NCI-H128 (cell line): Measurements from ENCODE around the gene GRK7.
"Not testable (repeated sequence)": the region's sequence is repeated elsewhere in the genome, so short reads cannot be mapped to it uniquely, and the experiment has no call there.

ENCODE experiments used
- DNase-seq: peaks from one replicate; lab custom pipeline; 2025; ENCODE audit not compliant: unreplicated experiment; lab: John Stamatoyannopoulos, UW

GRK7 gene

DNA sequence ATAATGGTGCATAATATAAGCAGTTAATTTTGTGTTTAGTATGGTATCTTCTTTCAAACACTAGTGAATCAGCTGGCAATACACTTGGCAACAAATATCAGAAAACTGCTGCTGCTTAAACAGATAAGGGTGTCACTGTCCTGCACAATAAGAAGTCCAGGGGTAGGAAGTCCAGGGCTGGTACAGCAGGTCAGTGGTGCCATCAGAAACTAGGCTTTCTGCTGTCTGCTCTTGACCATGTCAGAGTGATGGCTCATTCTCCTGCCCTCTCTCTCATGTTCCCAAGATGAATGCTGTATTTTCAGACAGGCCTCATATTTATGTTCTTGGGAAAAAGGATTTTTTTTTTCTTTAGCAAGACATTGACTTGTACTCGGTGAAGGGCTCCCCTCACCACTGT, 9.2 kb upstream of the GRK7 start:
- no peak for DNase-seq

DNA sequence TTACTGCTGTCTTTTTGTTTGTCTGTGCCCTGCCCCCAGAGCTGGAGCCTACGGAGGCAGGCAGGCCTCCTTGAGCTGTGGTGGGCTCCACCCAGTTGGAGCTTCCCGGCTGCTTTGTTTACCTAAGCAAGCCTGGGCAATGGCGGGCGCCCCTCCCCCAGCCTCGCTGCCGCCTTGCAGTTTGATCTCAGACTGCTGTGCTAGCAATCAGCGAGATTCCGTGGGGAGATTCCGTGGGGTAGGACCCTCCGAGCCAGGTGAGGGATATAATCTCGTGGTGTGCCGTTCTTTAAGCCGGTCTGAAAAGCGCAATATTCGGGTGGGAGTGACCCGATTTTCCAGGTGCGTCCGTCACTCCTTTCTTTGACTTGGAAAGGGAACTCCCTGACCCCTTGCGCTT, 656 bp upstream of the GRK7 start:
- DNase-seq, result not testable (repeated sequence)

DNA sequence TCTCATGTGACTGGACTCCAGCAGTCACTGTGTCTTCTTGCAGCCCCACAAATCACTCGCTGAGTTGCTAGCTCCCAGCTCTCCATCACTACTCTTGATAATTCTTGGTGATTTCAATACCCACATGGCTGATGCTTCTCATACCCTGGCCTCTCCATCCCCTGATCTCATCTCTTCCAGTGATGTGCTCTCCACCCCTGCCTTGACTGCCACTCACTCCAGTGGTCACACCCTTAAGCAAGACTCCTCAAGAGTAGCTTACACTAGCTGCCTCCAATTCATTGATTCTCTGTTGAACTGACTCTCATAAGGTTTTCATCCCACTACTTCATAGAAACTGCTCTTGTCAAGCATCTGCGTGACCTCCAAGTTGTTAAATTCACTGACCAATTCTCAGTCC, 837 bp downstream of the GRK7 start:
- DNase-seq, result no peak

- DNase-seq, result no peak
Observed at GRCh38 chr3:141764465-141764864, 1.3 kb downstream of the GRK7 start.

DNA sequence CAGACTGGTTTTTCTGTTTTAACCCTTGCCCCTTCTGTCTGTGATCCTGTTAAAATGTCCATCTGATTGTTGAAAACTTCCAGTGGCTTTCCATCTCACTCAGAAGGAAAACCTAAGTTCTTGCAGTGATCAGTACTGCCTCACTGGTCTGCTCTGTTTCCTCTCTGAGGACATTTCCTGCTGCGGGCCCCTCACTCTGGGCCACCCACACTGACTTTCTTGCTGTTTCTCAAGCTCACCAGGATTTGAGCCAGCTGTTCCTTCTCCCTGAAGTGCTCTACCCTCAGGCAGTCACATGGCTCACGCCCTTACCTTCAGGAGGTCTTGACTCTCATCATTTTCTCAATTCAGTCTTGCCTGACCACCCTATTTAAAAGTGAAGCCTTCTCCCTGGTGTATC, 1.8 kb downstream of the GRK7 start:
- no peak for DNase-seq

DNA sequence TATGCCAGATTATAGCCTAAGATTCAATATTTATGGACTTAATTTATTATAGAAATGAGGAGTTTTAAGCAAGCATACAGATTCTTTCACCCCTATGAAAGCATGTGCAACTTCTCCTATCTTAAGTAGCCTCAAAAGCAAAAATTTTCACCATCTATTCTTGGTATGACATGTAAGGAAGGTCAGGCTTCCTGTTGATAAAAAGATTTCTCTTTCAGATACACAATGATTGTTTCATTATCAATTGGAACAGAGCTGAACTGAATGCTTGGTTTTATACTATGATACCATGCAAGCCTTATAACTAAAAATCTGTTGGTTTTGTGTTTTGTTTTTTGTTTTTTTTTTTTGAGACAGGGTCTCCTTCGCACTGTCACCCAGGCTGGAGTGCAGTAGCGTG, 3.9 kb downstream of the GRK7 start:
- DNase-seq, result no peak

- no peak for DNase-seq
Observed at GRCh38 chr3:141769221-141769894, 6.2 kb downstream of the GRK7 start.

- DNase-seq, result no peak
Observed at GRCh38 chr3:141773676-141774075, 10.5 kb downstream of the GRK7 start.

DNA sequence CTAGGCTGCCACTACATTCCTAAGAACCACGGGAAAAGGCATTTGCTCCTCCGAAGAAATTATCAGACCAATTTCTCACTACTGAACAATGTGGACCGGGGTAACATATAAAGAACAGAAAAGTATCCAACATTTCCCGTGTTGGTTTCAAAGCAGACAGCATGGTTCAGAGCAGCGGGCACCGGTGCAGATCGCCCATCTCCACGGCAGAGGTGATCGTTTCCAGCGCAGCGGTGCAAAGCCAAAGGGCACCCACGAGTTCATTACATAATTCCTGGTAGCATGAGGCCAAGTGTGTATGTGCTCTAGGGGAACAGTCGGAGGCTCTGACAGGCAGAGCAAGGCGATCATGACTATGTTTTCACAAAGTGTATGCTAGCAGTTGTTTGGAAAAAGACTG, 13.2 kb downstream of the GRK7 start:
- no peak for DNase-seq

- no peak for DNase-seq
Observed at GRCh38 chr3:141776885-141777284, 13.7 kb downstream of the GRK7 start.

- DNase-seq, result no peak
Observed at GRCh38 chr3:141777957-141778813, 15.0 kb downstream of the GRK7 start.

DNA sequence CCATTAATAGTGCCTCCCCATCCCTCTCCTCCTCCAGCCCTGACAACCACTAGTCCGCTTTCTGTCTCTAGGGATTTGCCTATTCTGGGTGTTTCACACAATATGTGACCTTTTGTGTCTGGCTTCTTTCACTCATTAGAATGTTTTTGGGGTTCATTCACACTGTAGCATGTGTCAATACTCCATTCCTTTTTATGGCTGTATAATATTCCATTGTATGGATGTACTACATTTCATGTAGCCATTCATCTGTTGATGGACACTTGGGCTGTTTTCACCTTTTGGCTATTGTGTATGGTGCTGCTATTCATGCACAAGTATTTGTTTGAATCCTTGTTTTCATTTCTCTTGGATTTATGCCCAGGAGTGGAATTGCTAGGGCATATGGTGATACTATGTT, 16.5 kb downstream of the GRK7 start:
- no peak for DNase-seq

DNA sequence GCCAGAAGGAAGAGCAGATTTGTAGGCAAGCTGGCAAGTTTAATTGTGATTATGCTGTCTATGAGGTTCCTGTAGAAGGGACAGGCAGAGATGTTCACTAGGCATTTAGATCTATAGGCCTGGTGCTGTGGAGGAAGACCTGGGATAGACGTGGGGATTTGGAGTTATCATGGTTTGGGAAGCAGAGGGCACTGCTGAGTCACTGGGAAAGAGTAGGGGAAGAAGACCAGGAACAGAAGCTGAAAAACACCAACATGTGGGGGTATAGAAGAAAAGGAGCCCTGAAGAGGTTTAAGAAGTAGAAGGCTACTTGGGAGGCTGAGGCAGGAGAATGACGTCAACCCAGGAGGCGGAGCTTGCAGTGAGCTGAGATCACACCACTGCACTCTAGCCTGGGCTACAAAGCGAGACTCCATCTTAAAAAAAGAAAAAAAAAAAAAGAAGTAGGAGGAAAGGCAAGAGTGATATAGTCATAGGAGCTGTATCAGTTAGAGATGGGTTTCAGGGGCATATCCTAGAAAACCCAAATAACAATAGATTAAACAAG, 19.3 kb downstream of the GRK7 start:
- DNase-seq, result no peak

- DNase-seq, result no peak
Observed at GRCh38 chr3:141783632-141784031, 20.4 kb downstream of the GRK7 start.

DNA sequence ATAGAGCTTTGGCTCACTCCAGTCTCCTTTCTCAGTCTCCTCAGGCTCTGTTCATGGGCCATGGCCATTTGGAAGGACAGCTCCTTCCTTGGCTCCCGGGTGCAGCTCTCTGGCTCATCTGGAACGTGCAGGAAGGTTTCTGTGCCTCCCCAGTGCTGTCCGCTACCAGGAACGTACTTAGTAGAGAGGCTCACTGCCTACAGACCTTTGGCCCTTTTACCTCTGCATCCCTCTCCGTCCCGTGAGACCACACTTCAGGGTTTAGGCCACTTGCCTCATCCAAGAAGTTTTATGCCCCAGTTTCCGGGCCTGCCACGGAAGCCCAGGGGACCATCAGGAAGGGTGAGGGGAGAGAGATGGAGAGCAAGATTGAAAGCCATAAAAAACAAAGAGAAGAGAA, 20.9 kb downstream of the GRK7 start:
- no peak for DNase-seq

DNA sequence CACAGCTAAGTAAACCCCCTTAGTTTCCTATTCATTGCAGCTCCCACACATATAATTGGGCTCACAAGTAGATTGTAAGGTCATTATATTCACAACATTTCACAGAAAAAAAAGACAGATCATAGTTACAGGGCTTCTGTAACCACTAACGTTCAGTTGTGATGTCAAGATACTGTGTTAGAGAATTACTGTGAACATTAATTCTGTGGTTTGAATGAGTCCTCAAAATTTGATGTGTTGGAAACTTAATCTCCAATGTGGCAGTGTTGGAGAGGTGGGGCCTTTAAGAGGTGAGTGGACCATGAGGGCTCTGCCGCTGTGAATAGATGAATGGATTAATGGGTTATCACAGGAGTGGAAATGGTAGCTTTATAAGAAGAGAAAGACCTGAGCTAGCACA, 21.3 kb downstream of the GRK7 start:
- no peak for DNase-seq

GRCh38 chr3:141788149-141788548, 24.9 kb downstream of the GRK7 start:
- no peak for DNase-seq

DNA sequence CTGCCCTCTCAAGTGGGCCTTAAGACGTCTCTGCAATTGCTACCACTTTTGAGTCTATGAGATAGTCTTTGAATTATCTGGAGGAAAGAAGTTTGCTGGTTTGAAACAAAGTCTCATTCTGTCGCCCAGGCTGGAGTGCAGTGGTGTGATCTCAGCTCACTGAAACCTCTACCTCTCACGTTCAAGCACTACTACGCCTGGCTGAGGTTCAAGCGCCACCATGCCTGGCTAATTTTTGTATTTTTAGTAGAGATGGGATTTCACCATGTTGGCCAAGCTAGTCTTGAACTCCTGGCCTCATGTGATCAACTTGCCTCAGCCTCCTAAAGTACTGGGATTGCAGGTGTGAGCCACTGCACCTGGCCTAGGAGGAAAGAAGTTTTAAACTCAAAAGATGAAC, 25.5 kb downstream of the GRK7 start:
- not testable (repeated sequence) for DNase-seq

DNA sequence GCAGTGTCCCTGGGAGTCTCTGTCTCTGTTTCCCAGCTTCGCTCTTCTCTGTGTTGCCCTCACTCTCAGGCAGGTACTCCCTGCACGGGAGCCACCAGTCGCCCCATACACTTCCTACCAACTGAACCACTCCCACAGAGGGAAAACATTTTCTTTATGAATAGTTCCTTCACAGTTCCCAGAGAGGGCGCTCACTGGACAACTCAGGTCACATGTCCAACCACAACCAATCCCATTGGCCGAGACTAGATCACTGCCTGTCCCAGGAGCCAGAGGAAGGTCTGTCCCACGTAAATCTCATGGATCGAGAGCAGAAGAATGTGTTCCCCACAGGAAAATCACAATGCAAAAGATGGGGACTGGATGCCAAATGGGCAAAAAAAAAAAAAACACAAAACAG, 26.1 kb downstream of the GRK7 start:
- DNase-seq, result no peak

DNA sequence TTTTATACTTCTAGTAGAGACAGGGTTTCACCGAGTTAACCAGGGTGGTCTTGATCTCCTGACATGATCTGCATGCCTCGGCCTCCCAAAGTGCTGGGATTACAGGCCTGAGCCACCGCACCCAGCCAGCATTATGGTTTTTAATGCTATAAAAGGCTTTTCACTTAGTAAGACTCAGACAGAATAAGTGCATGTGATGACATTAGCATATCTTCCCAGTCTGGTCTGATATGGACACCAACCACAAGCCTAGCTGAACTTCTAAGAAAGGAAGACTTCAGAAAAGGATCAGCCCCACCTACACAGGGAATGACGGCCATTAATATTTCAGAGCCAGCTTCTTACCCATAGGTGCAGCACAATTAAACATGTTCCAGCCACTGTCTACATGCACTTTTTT, 27.0 kb downstream of the GRK7 start:
- no peak for DNase-seq

DNA sequence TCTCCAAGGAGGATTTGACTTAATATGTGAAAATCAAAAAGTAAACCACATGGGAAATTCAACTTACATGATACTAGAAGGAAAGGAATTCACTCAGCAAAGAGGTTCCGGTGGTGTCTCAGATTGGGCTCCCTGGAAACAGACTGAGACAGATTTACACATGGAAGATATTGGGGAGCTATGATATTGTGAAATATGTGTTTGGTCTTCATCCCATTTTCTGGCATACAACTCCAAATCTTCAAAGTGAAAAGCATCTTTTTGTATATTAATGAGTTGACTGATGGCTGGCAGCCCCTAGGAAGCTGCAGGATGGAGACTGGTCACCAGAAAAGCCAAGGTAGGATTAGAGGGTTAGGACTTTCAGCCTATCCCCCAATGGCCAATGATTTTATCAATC, 29.3 kb downstream of the GRK7 start:
- no peak for DNase-seq

GRCh38 chr3:141793476-141794260, 30.5 kb downstream of the GRK7 start:
- DNase-seq, result no peak
